Measurements from ENCODE around the gene SH2D2A.

Gene SH2D2A

GRCh38 chr1:156809711-156810366 lies 6.8 kb downstream of the SH2D2A start:
- no peak overlapping the region for H3K4me2 ChIP-seq (ENCODE audit: low read depth, low read length, poor library complexity, severe bottlenecking)
- H3K9ac ChIP-seq (ENCODE audit: low read depth, low read length, poor library complexity, severe bottlenecking): no peak overlapping the region
- H3K9me3 ChIP-seq (ENCODE audit: insufficient read depth, low read depth, low read length): no peaks in the 10 kb centered on the region
- no peaks in the 10 kb centered on the region for H3K27me3 ChIP-seq (ENCODE audit: insufficient read depth, low read length, poor library complexity, severe bottlenecking)
- no peaks in the 10 kb centered on the region for H3K9me2 ChIP-seq (replicated peaks; ENCODE audit: low read depth, low read length)
- no peaks in the 10 kb centered on the region for H3F3A ChIP-seq (ENCODE audit: low read depth)
- H3K36me3 ChIP-seq (ENCODE audit: insufficient read depth, low read length): no peaks in the 10 kb centered on the region
- H3K4me1 ChIP-seq (ENCODE audit: insufficient read depth, low read length, poor library complexity, severe bottlenecking): peaks cover 9% of the 10 kb centered on the region
- H3K79me2 ChIP-seq (ENCODE audit: insufficient read depth, low read length): peaks cover 9% of the 10 kb centered on the region; the same call in 1 of the 2 replicates
- TF ChIP-seq EZH2phosphoT487 (IDR thresholded peaks at IDR 0.05; ENCODE audit: borderline replicate concordance) (no peak), CTCF (conservative IDR thresholded peaks at IDR 0.05; ENCODE audit: low read length) (no peak)
- H4K20me1 ChIP-seq (ENCODE audit: insufficient read depth, low read length, poor library complexity, severe bottlenecking): no peaks in the 10 kb centered on the region
- no peak overlapping the region for H2AFZ ChIP-seq (ENCODE audit: low read length)
- H3K4me3 ChIP-seq (ENCODE audit: low read length, poor library complexity, severe bottlenecking): no peak overlapping the region

- no peak overlapping the region for H3K9ac ChIP-seq (ENCODE audit: low read depth, low read length, poor library complexity, severe bottlenecking)
- no peaks in the 10 kb centered on the region for H3K9me2 ChIP-seq (replicated peaks; ENCODE audit: low read depth, low read length)
- no peak overlapping the region for H2AFZ ChIP-seq (ENCODE audit: low read length)
- no peaks in the 10 kb centered on the region for H3K27me3 ChIP-seq (ENCODE audit: insufficient read depth, low read length, poor library complexity, severe bottlenecking)
- peaks cover 6% of the 10 kb centered on the region for H3K4me1 ChIP-seq (ENCODE audit: insufficient read depth, low read length, poor library complexity, severe bottlenecking)
- no peak overlapping the region for H3K4me3 ChIP-seq (ENCODE audit: low read length, poor library complexity, severe bottlenecking)
- peaks cover 3% of the 10 kb centered on the region; the same call in 1 of the 2 replicates for H3K79me2 ChIP-seq (ENCODE audit: insufficient read depth, low read length)
- no peak for TF ChIP-seq EZH2phosphoT487 (IDR thresholded peaks at IDR 0.05; ENCODE audit: borderline replicate concordance)
- no peak for TF ChIP-seq CTCF (conservative IDR thresholded peaks at IDR 0.05; ENCODE audit: low read length)
- H3K4me2 ChIP-seq (ENCODE audit: low read depth, low read length, poor library complexity, severe bottlenecking): no peak overlapping the region
- H3F3A ChIP-seq (ENCODE audit: low read depth): no peaks in the 10 kb centered on the region
- no peaks in the 10 kb centered on the region for H4K20me1 ChIP-seq (ENCODE audit: insufficient read depth, low read length, poor library complexity, severe bottlenecking)
- H3K9me3 ChIP-seq (ENCODE audit: insufficient read depth, low read depth, low read length): no peaks in the 10 kb centered on the region
- H3K36me3 ChIP-seq (ENCODE audit: insufficient read depth, low read length): no peaks in the 10 kb centered on the region
Observed at GRCh38 chr1:156809281-156809680, 7.4 kb downstream of the SH2D2A start.

DNA sequence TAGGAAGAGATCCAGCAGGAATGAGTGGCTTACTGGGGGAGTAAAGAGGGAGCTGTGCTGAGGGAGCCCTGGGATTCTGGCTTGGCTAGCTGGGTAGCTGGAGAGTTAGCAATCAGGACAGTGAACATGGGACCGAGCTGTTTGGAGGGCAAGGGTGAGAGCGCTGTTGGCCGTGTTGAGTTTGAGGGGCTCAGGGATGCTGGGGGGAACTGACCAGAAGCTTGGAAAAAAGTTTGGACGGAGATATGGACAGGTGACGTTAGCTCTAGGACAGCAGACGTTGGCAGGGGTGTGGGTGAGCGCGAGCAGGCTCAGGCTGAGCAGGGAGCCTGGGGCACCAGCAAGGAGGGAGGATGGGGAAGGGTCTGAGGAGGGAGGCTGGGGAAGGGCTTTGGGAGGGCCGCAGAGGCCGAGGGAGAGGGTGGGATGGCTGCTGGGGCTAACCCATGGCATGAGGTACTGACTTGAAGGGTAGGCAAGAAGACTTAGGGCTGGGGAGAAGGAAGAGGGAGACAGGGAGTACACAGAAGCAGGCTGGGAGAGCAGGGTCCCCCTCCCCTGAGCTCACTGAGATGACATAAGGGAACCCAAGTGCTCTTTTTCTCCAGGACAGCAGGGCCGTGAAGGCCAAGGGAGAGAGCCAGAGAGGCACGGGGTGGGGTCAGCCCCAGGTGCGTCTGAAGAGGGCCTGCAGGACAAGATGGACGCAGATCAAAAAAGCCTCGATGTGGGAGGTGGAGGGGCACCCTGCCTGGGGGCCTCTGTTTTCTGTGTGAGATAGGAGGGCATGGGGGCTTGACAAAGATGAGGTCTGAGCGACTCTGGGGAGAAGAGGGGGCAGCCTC lies 8.2 kb downstream of the SH2D2A start:
- Histone ChIP-seq H3K36me3 (ENCODE audit: insufficient read depth, low read length) (no peaks in the 10 kb centered on the region), H4K20me1 (ENCODE audit: insufficient read depth, low read length, poor library complexity, severe bottlenecking) (no peaks in the 10 kb centered on the region), H2AFZ (ENCODE audit: low read length) (no peak overlapping the region), H3K9me3 (ENCODE audit: insufficient read depth, low read depth, low read length) (no peaks in the 10 kb centered on the region), H3K9ac (ENCODE audit: low read depth, low read length, poor library complexity, severe bottlenecking) (no peak overlapping the region), H3K4me2 (ENCODE audit: low read depth, low read length, poor library complexity, severe bottlenecking) (no peak overlapping the region), H3K79me2 (ENCODE audit: insufficient read depth, low read length) (no peaks in the 10 kb centered on the region), H3K4me1 (ENCODE audit: insufficient read depth, low read length, poor library complexity, severe bottlenecking) (peaks cover 6% of the 10 kb centered on the region), H3K4me3 (ENCODE audit: low read length, poor library complexity, severe bottlenecking) (no peak overlapping the region), H3F3A (ENCODE audit: low read depth) (no peaks in the 10 kb centered on the region), H3K27me3 (ENCODE audit: insufficient read depth, low read length, poor library complexity, severe bottlenecking) (no peaks in the 10 kb centered on the region), H3K9me2 (replicated peaks; ENCODE audit: low read depth, low read length) (no peaks in the 10 kb centered on the region)
- TF ChIP-seq EZH2phosphoT487 (IDR thresholded peaks at IDR 0.05; ENCODE audit: borderline replicate concordance) (no peak), CTCF (conservative IDR thresholded peaks at IDR 0.05; ENCODE audit: low read length) (no peak)
